Aorta (tissue), 5 donors: ENCODE measurements around the gene FASTKD3. TPM values are rescaled to one million over a fixed set of nuclear protein-coding genes. Genes with fewer than 3 reads are reported as not detected.
"Not testable (repeated sequence)": the region's sequence is repeated elsewhere in the genome, so short reads cannot be mapped to it uniquely, and the experiment has no call there.

Source experiments
- ATAC-seq: fragments of 200-7000 bp; cut with Tn5 transposase; one replicate; pipeline ENCODE4 v1.9.1; 2022; ENCODE audit warnings: moderate library complexity; ENCODE audit not compliant: low FRiP score
- DNase-seq, 2 donors: peaks; one replicate each; pipeline ENCODE4 v3.0.0-alpha.2; 2020
- H3K27ac ChIP-seq, 2 donors: one replicate each; pipeline ENCODE4 v1.5.1; 2013; ENCODE audit warnings: low read length in 2 of 2, mild to moderate bottlenecking in 2 of 2, moderate library complexity in 2 of 2, control low read depth in 1 of 2, inconsistent platforms in 1 of 2, low read depth in 1 of 2
- H3K27me3 ChIP-seq, 2 donors: one replicate each; pipeline ENCODE4 v1.6.1; 2013; ENCODE audit warnings: control low read depth in 1 of 2, low read length in 1 of 2, mild to moderate bottlenecking in 1 of 2, moderate library complexity in 1 of 2; ENCODE audit not compliant: insufficient read depth in 2 of 2, control insufficient read depth in 1 of 2
- H3K36me3 ChIP-seq, 2 donors: one replicate each; pipeline ENCODE4 v1.6.1; 2013; ENCODE audit warnings: control low read depth in 1 of 2, low read length in 1 of 2, mild to moderate bottlenecking in 1 of 2; ENCODE audit not compliant: insufficient read depth in 2 of 2, control insufficient read depth in 1 of 2
- H3K4me1 ChIP-seq, 2 donors: one replicate each; pipeline ENCODE4 v1.6.1; 2013; ENCODE audit warnings: low read length in 2 of 2, control low read depth in 1 of 2, mild to moderate bottlenecking in 1 of 2, moderate library complexity in 1 of 2; ENCODE audit not compliant: insufficient read depth in 2 of 2, control insufficient read depth in 1 of 2
- H3K4me3 ChIP-seq, 2 donors: one replicate each; pipeline ENCODE4 v1.5.1; 2013; ENCODE audit warnings: low read length in 2 of 2, control low read depth in 1 of 2, mild to moderate bottlenecking in 1 of 2
- H3K9me3 ChIP-seq: one replicate; pipeline ENCODE4 v1.6.1; 2013; ENCODE audit warnings: mild to moderate bottlenecking, low read length; ENCODE audit not compliant: control insufficient read depth
- WGBS, 2 donors: extraction: QIAGEN DNeasy Blood & Tissue Kit; methylation state at CpG; one replicate each; pipeline ENCODE4 v1.1.7; 2013; 5-methylcytosine and 5-hydroxymethylcytosine counted together
- intact Hi-C, 2 donors: fragments of 100-400 bp; cut with DNase I; formaldehyde crosslinking; loops; one replicate each; pipeline versions ENCODE4 v1.14.2 to v1.15.0; 2022
- long read RNA-seq, 2 donors: library from polyadenylated mRNA; unstranded; transcript quantifications; one replicate each; pipeline ENCODE4 v2.0.0, GENCODE V29; 2020 to 2021
- polyA plus RNA-seq, 2 donors: library from polyadenylated mRNA; stranded (reverse); fragments of 200-250 nt; gene quantifications; one replicate each; pipeline ENCODE4 v1.2.3, GENCODE V29; 2013
- total RNA-seq, 2 donors: library from RNA; stranded (reverse); fragmentation: NEBNext Ultra II Directional; extraction: Animal tissue kit (Norgen Biotek cat#: 25700); gene quantifications; one replicate each; pipeline ENCODE4 v1.2.1, GENCODE V29; 2021
- donor health status: healthy with polysubstance abuse.
- donor health status: Bipolar disorder and iron deficiency.
- donor health status: DM: no; HTN: no; CAD: no.
- donor health status: DM: no; HTN: no; CAD: no.
- donor health status: DM: yes; HTN: yes; CAD: no.

The FASTKD3 gene, protein sequence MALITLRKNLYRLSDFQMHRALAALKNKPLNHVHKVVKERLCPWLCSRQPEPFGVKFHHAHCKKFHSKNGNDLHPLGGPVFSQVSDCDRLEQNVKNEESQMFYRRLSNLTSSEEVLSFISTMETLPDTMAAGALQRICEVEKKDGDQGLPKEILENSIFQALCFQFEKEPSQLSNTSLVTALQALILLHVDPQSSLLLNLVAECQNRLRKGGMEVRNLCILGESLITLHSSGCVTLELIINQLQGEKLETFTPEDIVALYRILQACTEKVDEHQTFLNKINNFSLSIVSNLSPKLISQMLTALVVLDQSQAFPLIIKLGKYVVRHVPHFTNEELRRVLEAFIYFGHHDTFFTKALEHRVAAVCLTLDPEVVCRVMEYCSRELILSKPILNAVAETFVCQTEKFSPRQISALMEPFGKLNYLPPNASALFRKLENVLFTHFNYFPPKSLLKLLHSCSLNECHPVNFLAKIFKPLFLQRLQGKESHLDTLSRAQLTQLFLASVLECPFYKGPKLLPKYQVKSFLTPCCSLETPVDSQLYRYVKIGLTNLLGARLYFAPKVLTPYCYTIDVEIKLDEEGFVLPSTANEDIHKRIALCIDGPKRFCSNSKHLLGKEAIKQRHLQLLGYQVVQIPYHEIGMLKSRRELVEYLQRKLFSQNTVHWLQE
- total RNA-seq, result 1 to 10 TPM; 6.1 to 9.5 TPM
- 10 to 100 TPM; 11.8 to 17.9 TPM for polyA plus RNA-seq
- long read RNA-seq, donor 1, partial matches to known transcripts, result 1 of 10 reads
- long read RNA-seq, donor 1, other reads (novel, unspliced or antisense), result 5 of 10 reads
- long read RNA-seq, donor 2, partial matches to known transcripts, result 0 of 5 reads
- long read RNA-seq, donor 2, other reads (novel, unspliced or antisense), result 1 of 5 reads

DNA sequence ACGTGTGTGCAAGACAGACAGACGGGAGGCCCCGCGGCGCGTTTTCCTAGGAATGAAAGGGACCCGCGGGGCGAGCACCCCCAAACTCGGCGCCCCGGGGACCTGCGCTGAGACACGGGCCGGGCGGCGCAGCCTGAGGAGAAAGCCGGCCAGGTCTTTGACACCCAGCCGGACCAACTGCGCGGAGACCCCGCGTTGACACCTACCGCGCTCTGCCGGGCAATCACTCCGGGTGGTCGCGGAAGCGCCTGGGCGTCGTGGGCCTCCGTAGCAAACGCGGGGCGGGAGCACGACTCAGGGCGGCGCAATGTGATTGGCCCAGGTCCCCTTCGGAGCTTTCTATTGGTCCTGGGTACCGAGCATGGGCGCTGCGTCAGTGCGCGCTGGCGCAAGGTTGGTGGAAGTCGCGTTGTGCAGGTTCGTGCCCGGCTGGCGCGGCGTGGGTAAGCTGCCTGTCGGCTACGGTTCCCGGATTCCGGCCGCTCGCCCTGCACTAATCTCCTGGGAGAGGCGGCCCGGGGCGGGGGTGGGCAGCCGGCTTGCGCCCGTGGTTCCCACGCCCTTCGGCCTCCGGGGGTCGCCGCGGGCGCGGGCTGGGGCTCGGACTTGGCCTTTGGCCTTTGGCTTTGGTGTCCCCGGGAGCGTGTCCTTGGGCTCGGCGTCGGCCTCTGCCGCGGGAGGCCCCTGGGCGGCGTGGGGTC is at the start of gene FASTKD3, which contains the start of gene MTRR:
FASTKD3 (minus strand) TSS at position 259 of the 701 bp plus-strand sequence. CDS start 948 bp downstream, outside the sequence.
MTRR (plus strand) TSS at position 376 of the 701 bp plus-strand sequence. CDS start 1,647 bp downstream, outside the sequence.
- DNase-seq, result peak; percentile 96 to 98
- intact Hi-C loops, result no loop called here
- 0 to 1% methylated on average over 68 to 83 of the region's 83 CpGs for WGBS, 2 donors

DNA sequence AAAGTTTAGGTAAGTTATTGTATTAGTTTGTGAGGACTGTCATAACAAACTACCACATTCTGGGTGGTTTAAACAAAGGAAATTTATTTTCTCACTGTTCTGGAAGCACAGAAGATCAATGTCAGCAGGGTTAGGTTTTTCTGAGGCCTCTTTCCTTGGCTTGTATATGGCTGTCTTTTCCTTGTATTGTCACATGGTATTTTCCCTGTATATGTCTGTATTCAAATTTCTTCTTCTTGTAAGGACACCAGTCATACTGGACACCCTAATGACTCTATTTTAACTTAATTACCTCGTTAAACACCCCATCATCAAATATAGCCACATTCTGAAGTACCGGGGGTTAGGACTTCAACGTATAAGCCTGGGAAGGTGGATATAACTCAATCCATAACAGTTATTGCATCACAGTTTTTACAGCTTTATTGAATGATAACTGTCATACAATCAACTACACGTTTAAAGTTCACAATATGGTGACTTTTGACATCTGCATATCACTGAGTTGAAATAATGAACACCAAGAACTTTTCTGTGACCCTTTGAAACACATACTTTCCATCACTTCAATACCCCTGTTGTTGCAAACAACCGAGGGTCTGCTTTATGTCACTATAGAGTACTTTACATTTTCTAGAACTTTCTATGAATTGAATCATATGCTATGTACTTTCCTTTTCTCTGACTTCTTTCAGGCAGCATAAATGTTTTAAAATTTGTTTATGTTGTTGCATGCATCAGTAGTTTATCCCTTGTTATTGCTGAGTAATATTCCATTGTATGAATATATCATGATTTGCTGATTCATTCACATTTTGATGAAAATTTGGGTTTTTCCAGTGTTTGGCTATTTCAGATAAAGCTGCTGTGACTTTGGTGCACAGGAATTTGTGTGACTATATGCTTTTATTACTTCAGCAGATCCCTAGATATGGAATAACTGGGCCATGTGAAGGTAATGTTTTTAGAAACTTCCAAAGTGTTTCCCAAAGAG is 48.6 kb upstream of the FASTKD3 start:
- Histone ChIP-seq H3K27me3 (no peaks in the 10 kb centered on the region), H3K27ac (no peak overlapping the region), H3K4me1 (no peaks in the 10 kb centered on the region), H3K9me3 (peaks cover 3% of the 10 kb centered on the region), H3K4me3 (no peak overlapping the region), H3K36me3 (no peaks in the 10 kb centered on the region)
- intact Hi-C loops, result no loop called here
- DNase-seq, result no peak
- ATAC-seq, result no peak
- WGBS, 2 donors, result 70 to 74% methylated on average over 5 of the region's 5 CpGs

More for the DNA sequence above, at the start of gene FASTKD3, which contains the start of gene MTRR:
- Histone ChIP-seq H3K27ac (peak within 1 kb of the TSS in 1 of 2 donors; percentile 23), H3K4me1 (no peaks in the 10 kb centered on the region), H3K27me3 (no peaks in the 10 kb centered on the region), H3K4me3 (peak within 1 kb of the TSS; percentile 57 to 64), H3K36me3 (no peaks in the 10 kb centered on the region), H3K9me3 (no peaks in the 10 kb centered on the region)
- ATAC-seq, result peak; percentile 100

DNA sequence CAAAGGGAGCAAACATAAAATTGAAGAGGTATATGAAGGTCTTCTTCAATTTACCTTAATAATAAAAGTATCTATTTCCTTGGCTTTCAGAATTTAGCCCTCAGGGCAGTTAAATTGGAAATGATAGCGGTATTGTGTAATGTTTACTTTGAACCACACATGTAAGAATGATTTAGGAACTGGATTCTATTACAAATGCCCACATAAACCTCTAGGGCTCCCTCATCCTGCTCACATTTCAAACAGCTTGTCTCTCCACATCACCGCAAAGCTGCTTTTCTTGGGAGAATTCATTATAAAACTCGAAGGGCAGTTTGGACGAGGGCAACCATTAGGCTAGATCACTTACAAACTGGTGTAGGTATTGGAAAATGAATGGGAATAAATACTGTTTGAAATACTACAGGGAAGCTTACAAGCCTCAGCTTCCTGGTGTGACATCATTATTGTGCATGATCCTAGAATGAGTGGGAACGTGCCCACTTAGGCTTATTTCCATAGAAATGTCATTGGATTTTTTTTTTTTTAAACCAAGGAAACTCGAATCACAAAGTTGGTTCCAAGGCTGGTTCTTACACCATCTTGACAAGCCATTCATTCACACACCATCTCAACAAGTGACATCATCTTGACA is 47.5 kb upstream of the FASTKD3 start:
- no peak for DNase-seq
- H3K4me3 ChIP-seq, result no peak overlapping the region
- WGBS, 2 donors, result 53 to 57% methylated on average over 6 of the region's 6 CpGs
- no peaks in the 10 kb centered on the region for H3K36me3 ChIP-seq
- H3K27me3 ChIP-seq, result no peaks in the 10 kb centered on the region
- intact Hi-C loops, result no loop called here
- no peak overlapping the region for H3K27ac ChIP-seq
- H3K9me3 ChIP-seq, result peaks cover 5% of the 10 kb centered on the region
- no peak for ATAC-seq
- no peaks in the 10 kb centered on the region for H3K4me1 ChIP-seq

DNA sequence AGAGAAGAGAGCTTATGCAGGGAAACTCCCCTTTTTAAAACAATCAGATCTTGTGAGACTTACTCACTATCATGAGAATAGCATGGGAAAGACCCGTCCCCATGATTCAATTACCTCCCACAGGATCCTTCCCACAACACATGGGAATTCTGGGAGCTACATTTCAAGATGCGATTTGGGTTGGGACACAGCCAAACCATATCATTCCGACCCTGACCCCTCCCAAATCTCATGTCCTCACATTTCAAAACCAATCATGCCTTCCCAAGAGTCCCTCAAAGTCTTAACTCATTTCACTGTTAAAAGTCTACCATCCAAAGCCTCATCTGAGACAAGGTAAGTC is 42.6 kb upstream of the FASTKD3 start:
- intact Hi-C loops, H3K4me1 ChIP-seq, H3K27ac ChIP-seq, ATAC-seq, H3K36me3 ChIP-seq, DNase-seq, H3K4me3 ChIP-seq, H3K9me3 ChIP-seq, H3K27me3 ChIP-seq: not testable (repeated sequence)
- 76 to 85% methylated on average over 3 of the region's 3 CpGs for WGBS, 2 donors

DNA sequence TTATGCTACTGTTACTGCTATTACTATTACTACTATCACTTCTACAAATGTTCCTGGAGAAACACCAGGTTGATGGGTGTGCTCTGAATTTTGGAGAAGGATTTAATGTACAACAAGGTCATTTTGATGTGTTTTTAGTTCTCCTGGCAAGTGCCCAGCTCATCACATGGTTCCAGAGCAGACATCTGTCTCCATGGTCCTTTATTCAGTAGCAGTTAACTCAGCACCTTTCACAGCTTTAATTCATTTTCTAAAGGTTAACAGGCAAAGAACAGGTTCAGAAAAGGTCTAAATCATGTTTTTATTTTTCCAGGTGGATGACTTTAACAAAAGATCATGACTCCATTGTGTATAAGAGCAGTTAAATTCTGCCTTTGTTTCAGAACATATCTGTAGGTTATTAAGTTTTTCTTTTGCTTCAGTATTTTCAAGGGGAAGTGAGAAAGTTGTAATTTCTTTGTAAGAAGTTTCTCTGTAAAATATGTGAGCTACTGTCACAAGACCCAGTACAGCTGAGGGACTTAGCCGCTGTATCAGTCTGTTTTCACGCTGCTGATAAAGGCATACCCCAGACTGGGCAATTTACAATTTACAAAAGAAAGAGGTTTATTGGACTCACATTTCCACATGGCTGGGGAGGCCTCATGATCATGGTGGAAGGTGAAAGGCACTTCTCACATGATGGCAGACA is 42.1 kb upstream of the FASTKD3 start:
- no peaks in the 10 kb centered on the region for H3K27me3 ChIP-seq
- intact Hi-C loops, result no loop called here
- H3K4me1 ChIP-seq, result no peaks in the 10 kb centered on the region
- no peak overlapping the region for H3K27ac ChIP-seq
- 88 to 97% methylated on average over 2 of the region's 2 CpGs for WGBS, 2 donors
- ATAC-seq (no peak), DNase-seq (no peak)
- peaks cover 7% of the 10 kb centered on the region for H3K9me3 ChIP-seq
- no peak overlapping the region for H3K4me3 ChIP-seq
- H3K36me3 ChIP-seq, result peaks cover 4 to 5% of the 10 kb centered on the region in 2 donors

DNA sequence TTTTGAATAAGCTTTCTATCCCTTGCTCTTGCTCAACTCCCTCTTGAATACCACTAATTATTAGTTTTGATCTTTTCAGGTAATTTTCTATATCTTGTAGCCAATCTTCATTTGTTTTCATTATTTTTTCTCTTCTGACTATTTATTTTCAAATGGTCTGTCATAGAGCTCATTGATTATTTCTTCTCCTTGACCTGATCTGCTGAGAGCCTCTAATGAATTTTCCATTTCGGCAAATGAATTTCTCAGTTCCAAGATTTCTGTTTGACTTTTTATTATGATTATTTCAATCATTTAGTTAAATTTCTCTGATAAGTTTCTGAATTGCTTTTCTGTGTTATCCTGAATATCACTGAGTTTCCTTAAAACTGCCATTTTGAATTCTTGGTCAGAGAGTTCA is 39.5 kb upstream of the FASTKD3 start:
- peaks cover 0 to 3% of the 10 kb centered on the region in 2 donors for H3K4me1 ChIP-seq
- no peak for ATAC-seq
- intact Hi-C loops, result no loop called here
- H3K4me3 ChIP-seq, result no peak overlapping the region
- peaks cover 4 to 5% of the 10 kb centered on the region in 2 donors for H3K36me3 ChIP-seq
- H3K9me3 ChIP-seq, result peaks cover 5% of the 10 kb centered on the region
- DNase-seq, result no peak
- no peaks in the 10 kb centered on the region for H3K27me3 ChIP-seq
- no peak overlapping the region for H3K27ac ChIP-seq
- WGBS, 2 donors, result 97 to 100% methylated on average over 1 of the region's 1 CpG

DNA sequence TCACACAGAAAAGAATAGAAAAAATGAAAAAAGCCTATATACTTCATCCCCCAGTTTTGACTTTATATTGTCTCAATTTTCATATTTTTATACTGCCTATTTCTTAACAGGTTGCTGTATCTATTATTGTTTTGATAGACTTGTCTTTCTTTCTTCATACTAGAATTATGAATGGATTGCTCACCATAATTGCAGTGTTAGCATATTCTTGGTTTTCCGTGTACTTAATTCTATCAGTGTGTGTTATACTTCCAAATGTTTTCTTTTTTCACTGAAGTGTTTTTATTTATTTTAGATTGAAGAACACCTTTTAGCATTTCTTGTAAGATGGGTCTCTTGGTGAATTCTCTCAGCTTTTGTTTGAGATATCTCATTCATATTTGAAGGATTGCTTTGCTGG is 38.8 kb upstream of the FASTKD3 start:
- ATAC-seq (no peak), DNase-seq (no peak)
- intact Hi-C loops, result no loop called here
- 100% methylated on average over 1 of the region's 1 CpG for WGBS, 2 donors
- Histone ChIP-seq H3K27ac (no peak overlapping the region), H3K4me1 (peaks cover 0 to 3% of the 10 kb centered on the region in 2 donors), H3K9me3 (peaks cover 5% of the 10 kb centered on the region), H3K27me3 (no peaks in the 10 kb centered on the region), H3K4me3 (no peak overlapping the region), H3K36me3 (peaks cover 4 to 7% of the 10 kb centered on the region in 2 donors)
